Measurements from ENCODE around the gene C5orf52.
"Not testable (repeated sequence)": the region's sequence is repeated elsewhere in the genome, so short reads cannot be mapped to it uniquely, and the experiment has no call there.

C5orf52 gene

GRCh38 chr5:157726607-157727006 is 55.3 kb downstream of the C5orf52 start:
- not testable (repeated sequence) for DNase-seq (ENCODE audit: low read depth)

GRCh38 chr5:157727858-157728257 is 56.5 kb downstream of the C5orf52 start:
- DNase-seq (ENCODE audit: low read depth) = not testable (repeated sequence)

All from activated T-cell treated with anti-CD3 and anti-CD28 coated beads for 24 hours (primary cell).